Gastrocnemius medialis (tissue), 4 donors: Measurements from ENCODE around the gene LRCH3. TPM values are rescaled to one million over a fixed set of nuclear protein-coding genes. Genes with fewer than 3 reads are reported as not detected.

Experiments
- ATAC-seq, 2 donors: fragments of 150-250 bp; one replicate each; pipeline ENCODE4 v1.9.1; 2016
- DNase-seq, 2 donors: peaks; one replicate each; pipeline ENCODE4 v3.0.0-alpha.2; 2019
- H3K27ac ChIP-seq, 4 donors: fragments of 200-600 bp; sonication (generic); 1 replicate in 1 of 4; 2 replicates in 3 of 4; pipeline ENCODE4 v1.5.1; 2016 to 2018; ENCODE audit warnings: mild to moderate bottlenecking in 2 of 4, moderate library complexity in 1 of 4
- H3K27me3 ChIP-seq, 3 donors: fragments of 200-600 bp; sonication (generic) in 2 of 3; 1 replicate in 1 of 3; 2 replicates in 2 of 3; pipeline versions ENCODE4 v1.5.1 to v1.6.0; 2016 to 2019; ENCODE audit warnings: mild to moderate bottlenecking in 1 of 3, moderate library complexity in 1 of 3
- H3K36me3 ChIP-seq, 2 donors: fragments of 200-600 bp; sonication (generic) in 1 of 2; one replicate each; pipeline ENCODE4 v1.5.1; 2017 to 2018
- H3K4me1 ChIP-seq, 2 donors: fragments of 200-600 bp; sonication (generic) in 1 of 2; one replicate each; pipeline ENCODE4 v1.5.1; 2016 to 2017; ENCODE audit warnings: mild to moderate bottlenecking in 2 of 2
- H3K4me3 ChIP-seq, 4 donors: fragments of 200-600 bp; sonication (generic) in 3 of 4; 1 replicate in 1 of 4; 2 replicates in 3 of 4; pipeline ENCODE4 v1.5.1; 2016 to 2019; ENCODE audit warnings: mild to moderate bottlenecking in 2 of 4
- H3K9me3 ChIP-seq, 3 donors: fragments of 200-600 bp; sonication (generic) in 2 of 3; 1 replicate in 1 of 3; 2 replicates in 2 of 3; pipeline ENCODE4 v1.5.1; 2016 to 2019
- CTCF ChIP-seq, 5 experiments: fragments of 450-650 bp in 3 of 5; fragments of 200-600 bp in 2 of 5; sonication (generic) in 2 of 5; IDR thresholded peaks in 4 of 5; conservative IDR thresholded peaks in 1 of 5; 1 replicate in 4 of 5; 2 replicates in 1 of 5; pipeline ENCODE4 v1.5.1; 2016 to 2019; ENCODE audit warnings: antibody characterized with exemption in 5 of 5, mild to moderate bottlenecking in 3 of 5, moderate library complexity in 3 of 5
- POLR2A ChIP-seq, 2 donors: fragments of 450-650 bp; IDR thresholded peaks; one replicate each; pipeline ENCODE4 v1.6.1; 2017; ENCODE audit warnings: antibody characterized with exemption in 2 of 2, mild to moderate bottlenecking in 2 of 2, moderate library complexity in 2 of 2
- in situ Hi-C, 4 donors: fragments of 200-750 bp; cut with MboI; loops; one replicate each; pipeline versions ENCODE4 v1.15.0 to v1.8.0; 2017; ENCODE audit warnings: low sequenced_read_pairs in 4 of 4
- intact Hi-C: fragments of 100-400 bp; cut with DNase I; formaldehyde crosslinking; loops from one replicate; pipeline ENCODE4 v1.15.1; 2023; ENCODE audit warnings: low total_unique reads
- total RNA-seq, 4 donors: library from RNA; depleted of rRNA; stranded (reverse); fragments of >200 nt; gene quantifications; one replicate each; pipeline versions ENCODE4 v1.1.0 to v1.2.3, GENCODE V29; 2016

LRCH3 gene
- total RNA-seq, 4 donors from 2014 or later, result 18.0 to 126 (median 26.7) TPM

- Histone ChIP-seq H3K9me3 (no peaks in the 10 kb centered on the region), H3K27ac (no peak overlapping the region), H3K4me3 (no peak overlapping the region), H3K36me3 (peaks cover 0 to 62% of the 10 kb centered on the region in 2 donors), H3K27me3 (no peaks in the 10 kb centered on the region), H3K4me1 (no peaks in the 10 kb centered on the region)
- ATAC-seq, result no peak
- DNase-seq, result no peak
- intact Hi-C loops (no loop called here), in situ Hi-C loops (no loop called here)
- TF ChIP-seq CTCF (IDR thresholded peaks at IDR 0.05 in 4 of 5, conservative IDR thresholded peaks at IDR 0.05 in 1 of 5), result no peak
- no peak for TF ChIP-seq POLR2A (IDR thresholded peaks at IDR 0.05)
These were observed 86.8 kb downstream of the LRCH3 start for GRCh38 chr3:197877902-197878301.

- H3K27ac ChIP-seq, result no peak overlapping the region
- ATAC-seq (no peak), DNase-seq (no peak)
- no peak overlapping the region for H3K4me3 ChIP-seq
- no peak for TF ChIP-seq CTCF (IDR thresholded peaks at IDR 0.05 in 4 of 5, conservative IDR thresholded peaks at IDR 0.05 in 1 of 5)
- TF ChIP-seq POLR2A (IDR thresholded peaks at IDR 0.05), result no peak
- H3K27me3 ChIP-seq, result no peaks in the 10 kb centered on the region
- no peaks in the 10 kb centered on the region for H3K9me3 ChIP-seq
- H3K4me1 ChIP-seq, result no peaks in the 10 kb centered on the region
- in situ Hi-C loops, result no loop called here
- intact Hi-C loops, result no loop called here
- H3K36me3 ChIP-seq, result peaks cover 0 to 60% of the 10 kb centered on the region in 2 donors
These were observed 87.4 kb downstream of the LRCH3 start for GRCh38 chr3:197878427-197878826.

- no peak for ATAC-seq
- H3K27ac ChIP-seq, result no peak overlapping the region
- no peaks in the 10 kb centered on the region for H3K4me1 ChIP-seq
- DNase-seq, result no peak
- in situ Hi-C loops, result no loop called here
- H3K27me3 ChIP-seq, result no peaks in the 10 kb centered on the region
- intact Hi-C loops, result no loop called here
- no peaks in the 10 kb centered on the region for H3K9me3 ChIP-seq
- no peak overlapping the region for H3K4me3 ChIP-seq
- TF ChIP-seq CTCF (IDR thresholded peaks at IDR 0.05 in 4 of 5, conservative IDR thresholded peaks at IDR 0.05 in 1 of 5) (no peak), POLR2A (IDR thresholded peaks at IDR 0.05) (no peak)
- peaks cover 0 to 52% of the 10 kb centered on the region in 2 donors for H3K36me3 ChIP-seq
These were observed 89.6 kb downstream of the LRCH3 start for GRCh38 chr3:197880491-197881269.

GRCh38 chr3:197881270-197881969, 90.4 kb downstream of the LRCH3 start:
- peaks cover 0 to 51% of the 10 kb centered on the region in 2 donors for H3K36me3 ChIP-seq
- no peak for TF ChIP-seq CTCF (IDR thresholded peaks at IDR 0.05 in 4 of 5, conservative IDR thresholded peaks at IDR 0.05 in 1 of 5)
- TF ChIP-seq POLR2A (IDR thresholded peaks at IDR 0.05), result no peak

More at GRCh38 chr3:197881270-197881969, 90.4 kb downstream of the LRCH3 start:
- in situ Hi-C loops, result no loop called here
- no peaks in the 10 kb centered on the region for H3K9me3 ChIP-seq
- no peaks in the 10 kb centered on the region for H3K27me3 ChIP-seq
- DNase-seq (no peak), ATAC-seq (no peak)
- H3K27ac ChIP-seq, result no peak overlapping the region
- H3K4me1 ChIP-seq, result no peaks in the 10 kb centered on the region
- H3K4me3 ChIP-seq, result no peak overlapping the region
- intact Hi-C loops, result no loop called here
